CD4-positive, CD25-positive, alpha-beta regulatory T cell (primary cell): ENCODE data around the gene VAV3. TPM values are rescaled to one million over a fixed set of nuclear protein-coding genes. Genes with fewer than 3 reads are reported as not detected.

Source experiments
- polyA plus RNA-seq, 4 donors: library from polyadenylated mRNA; unstranded; fragments of 300-500 nt; fragmentation: Illumina TruSeq; gene quantifications; one replicate each; pipeline ENCODE4 v1.2.3, GENCODE V29; 2021
- total RNA-seq: library from RNA; stranded (reverse); gene quantifications from one replicate; pipeline ENCODE4 v1.2.3, GENCODE V29; 2022

Gene VAV3
- total and polyA plus RNA-seq, 5 donors from 2014 or later = 6.2 to 21.5 (median 11.1) TPM

Other genes starting within 250 kb of the VAV3 start
- gene SLC25A24, start 235.2 kb upstream of the VAV3 start, total RNA-seq = 15.6 TPM
- 10 to 100 TPM; 14.7 to 26.7 (median 22.8) TPM for gene SLC25A24, start 235.2 kb upstream of the VAV3 start, polyA plus RNA-seq